NCI-H1048 (cell line): ENCODE data around the gene C9orf78.

Experiments
- DNase-seq: peaks from one replicate; lab custom pipeline; 2025; lab: John Stamatoyannopoulos, UW

The C9orf78 gene

DNA sequence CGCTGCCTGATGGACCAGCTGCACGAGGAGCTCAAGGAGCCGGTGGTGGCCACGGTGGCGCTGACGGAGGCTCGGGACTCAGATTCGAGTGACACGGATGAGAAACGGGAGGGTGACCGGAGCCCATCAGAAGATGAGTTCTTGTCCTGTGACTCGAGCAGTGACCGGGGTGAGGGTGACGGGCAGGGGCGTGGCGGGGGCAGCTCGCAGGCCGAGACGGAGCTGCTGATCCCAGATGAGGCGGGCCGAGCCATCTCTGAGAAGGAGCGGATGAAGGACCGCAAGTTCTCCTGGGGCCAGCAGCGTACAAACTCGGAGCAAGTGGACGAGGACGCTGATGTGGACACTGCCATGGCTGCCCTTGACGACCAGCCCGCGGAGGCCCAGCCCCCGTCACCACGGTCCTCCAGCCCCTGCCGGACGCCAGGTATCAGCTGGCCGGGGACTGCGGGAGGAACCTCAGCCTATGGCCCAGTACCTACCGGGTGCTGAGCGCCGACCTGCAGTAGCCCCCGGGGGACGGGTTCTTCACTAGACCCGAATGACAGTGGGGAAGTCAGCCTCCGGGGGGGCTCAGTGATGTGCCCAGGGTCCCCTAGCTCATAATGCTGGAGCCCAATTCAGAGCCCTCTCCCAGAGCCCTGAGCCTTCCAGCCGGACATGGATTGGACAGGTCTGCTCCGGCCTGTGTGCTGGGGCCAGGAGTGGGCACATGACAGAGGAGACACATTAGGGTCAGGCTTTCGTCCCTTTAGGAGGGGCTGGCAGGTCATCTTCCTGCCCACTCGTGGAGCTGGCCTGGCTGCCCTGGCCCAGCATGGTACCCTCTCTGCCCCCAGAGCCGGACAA lies 33.2 kb upstream of the C9orf78 start:
- DNase-seq, result no peak

DNA sequence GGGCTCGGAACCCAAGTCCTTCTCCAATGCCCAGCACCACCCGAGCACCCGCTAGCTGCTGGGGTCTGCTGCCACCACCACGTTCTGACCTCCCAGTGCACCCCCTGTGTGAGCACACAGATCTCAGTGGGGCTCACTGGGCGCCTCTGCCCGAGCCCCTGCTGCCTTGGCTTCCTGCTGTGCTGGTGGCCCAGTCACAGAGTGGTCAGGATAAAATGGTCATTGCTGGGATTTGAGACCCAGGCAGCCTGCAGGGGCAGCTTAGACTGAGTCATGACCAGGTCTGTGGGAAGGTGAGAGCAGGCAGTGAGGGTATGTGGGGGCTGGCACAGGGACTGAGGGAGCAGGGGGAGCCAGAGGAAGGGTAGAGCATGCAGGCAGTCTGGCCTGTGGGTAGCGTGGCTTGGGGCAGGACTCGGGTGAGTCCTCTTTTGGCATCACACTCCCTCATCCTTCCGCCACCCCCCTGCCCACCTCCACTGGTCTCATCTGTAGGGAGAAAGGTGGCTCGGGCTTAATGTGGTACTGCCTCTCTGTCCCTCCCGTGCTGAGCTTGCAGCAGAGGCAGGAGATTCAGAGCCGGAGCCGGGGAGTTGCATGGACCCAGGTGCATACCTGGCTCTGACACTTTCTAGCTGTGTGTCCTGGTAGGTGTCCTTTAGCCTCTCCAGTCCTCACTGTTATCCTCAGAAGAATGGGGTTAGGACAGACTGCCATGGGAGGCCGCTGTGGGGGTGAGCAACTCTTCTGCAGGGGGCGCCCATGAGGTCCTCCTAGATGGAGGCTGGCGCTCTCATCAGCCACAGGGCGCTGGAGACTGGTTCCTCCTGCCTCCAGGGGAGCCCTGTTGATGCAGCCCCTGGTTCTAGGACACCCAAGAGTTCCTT lies 32.3 kb upstream of the C9orf78 start:
- no peak for DNase-seq

DNA sequence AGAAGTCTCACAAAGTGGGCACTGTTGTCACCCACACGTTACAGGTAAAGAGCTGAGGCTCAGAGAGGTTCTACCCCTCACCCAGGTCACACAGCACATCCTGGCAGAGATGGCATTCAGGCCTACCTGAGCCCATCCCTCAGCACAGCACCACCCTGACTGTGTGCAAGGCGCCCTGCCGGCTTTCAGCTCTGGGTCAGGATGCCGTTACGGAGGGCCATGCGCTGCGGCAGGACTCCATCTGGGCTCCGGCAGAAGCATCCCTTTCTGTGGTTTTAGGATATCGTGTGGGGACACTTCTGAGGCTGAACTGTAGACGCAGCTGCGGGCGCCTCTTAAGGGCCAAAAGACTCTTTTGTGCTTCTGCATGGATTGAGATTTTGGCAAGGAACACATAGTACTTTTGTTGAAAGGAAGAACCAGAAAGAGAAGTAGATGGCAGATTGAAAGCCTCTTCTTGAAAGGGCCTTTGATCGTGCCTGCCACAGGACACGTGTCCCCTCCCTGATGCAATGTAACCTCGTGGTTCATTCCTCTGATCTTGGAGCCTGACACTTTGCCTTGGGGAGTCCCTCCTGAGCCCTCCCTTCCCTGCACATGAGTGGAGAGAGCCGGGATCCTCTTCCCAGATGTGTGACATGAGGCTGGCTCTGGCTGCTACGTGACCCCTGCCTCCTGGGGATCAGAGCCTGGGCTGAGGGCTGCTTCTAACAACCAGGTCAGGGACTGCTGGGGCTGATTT lies 31.5 kb upstream of the C9orf78 start:
- no peak for DNase-seq

DNA sequence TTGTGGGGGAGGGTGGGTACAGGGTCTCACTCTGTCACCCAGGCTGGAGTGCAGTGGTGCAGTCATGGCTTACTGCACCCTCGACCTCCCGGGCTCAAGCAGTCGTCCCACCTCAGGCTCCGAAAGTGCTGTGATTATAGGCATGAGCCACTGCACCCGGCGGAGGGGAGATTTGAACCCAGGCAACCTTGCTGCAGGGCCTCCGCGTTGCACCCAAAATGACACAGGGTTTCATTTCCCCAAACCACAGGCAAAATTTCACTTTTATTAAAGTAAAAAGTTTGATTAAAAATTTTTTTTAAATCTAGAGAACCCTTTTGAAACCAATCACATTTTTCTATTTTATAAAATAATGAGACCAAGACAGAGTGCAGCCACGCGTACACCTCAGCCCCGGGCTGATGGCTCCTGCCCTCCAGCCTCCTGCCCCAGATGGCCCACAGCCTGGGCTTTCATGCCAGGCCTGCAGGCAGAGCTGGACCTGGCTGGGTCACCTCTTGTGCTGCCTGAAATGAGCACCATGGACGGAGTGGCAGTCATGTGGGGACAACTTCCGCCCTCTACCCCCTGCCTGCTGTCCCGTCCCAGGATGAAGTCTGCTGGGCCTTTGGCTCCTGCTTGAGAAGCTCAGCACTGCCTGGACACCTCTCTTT lies 30.7 kb upstream of the C9orf78 start:
- DNase-seq, result no peak

DNA sequence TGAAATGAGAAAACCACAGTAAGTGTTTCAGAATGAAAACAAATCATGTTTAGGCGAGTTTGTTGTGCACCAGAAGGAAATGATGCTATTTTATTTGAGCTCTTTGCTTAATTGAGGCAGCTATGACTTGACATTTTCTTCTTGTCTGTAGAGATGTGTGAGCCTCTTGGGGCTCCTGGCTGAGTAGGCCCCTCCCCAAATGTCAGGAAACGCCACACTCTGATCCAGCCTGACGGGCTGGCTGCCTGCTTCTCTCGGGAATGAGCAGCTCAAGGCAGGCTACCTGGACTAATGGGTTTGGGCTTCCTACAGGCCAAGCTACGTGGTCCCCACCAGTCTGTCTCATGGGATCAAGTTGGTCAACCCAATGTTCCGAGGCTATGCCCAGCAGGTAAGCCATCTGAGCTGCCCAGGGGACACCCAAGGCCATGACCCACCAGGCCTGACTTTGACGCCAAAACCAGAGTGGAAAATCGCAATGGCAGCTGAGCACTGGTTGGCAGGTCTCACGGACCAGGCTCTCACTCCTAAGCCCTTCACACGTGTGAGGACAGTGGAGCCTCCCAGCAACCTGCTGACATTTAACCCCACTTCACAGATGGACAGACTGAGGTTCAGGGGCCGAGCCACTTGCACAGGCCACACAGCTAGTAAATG lies 30.0 kb upstream of the C9orf78 start:
- no peak for DNase-seq

DNA sequence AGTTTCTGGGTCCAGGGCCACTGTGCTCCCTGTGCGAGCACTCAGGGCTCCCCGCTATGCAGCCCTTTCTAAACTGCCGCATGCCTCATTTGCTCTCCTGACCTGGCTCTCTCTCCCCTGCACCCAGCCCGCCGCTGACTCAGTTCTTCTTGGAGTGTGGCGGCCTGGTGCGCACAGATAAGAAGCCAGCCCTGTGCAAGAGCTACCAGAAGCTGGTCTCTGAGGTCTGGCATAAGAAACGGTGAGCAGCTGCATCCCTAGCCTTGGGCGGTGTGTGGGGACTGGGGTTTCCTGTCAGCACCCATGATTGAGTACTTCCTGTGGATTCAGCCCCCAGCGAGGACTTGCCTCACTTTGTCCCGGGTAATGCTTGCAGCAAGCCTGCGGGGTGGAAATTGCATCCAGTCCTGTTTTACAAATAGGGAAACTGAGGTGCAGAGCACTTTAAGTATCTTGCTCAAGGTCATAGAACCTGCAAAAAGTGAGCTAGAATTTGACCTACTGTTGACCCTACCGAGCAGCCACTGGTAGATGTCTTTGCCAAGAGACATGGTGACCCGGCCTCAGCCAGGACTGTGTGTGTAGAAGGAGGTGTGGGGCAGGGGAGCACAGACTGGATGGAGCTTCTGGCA lies 28.1 kb upstream of the C9orf78 start:
- no peak for DNase-seq

DNA sequence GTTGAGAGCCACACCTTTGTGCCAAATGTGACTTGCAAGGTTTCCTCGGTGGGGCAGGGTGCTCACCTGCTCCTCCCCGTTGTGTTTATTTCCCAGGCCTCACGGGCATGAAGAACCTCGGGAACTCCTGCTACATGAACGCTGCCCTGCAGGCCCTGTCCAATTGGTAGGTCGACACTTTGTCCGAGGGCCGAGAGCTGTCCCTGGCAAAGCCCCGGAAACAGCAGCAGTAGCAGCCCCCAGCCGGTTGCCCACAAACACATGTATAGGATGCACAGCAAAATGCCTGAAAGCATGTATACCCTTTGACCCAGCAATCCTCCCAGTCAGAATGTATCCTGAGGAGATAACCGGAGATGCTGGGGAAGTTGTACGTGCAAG lies 26.4 kb upstream of the C9orf78 start:
- no peak for DNase-seq

DNA sequence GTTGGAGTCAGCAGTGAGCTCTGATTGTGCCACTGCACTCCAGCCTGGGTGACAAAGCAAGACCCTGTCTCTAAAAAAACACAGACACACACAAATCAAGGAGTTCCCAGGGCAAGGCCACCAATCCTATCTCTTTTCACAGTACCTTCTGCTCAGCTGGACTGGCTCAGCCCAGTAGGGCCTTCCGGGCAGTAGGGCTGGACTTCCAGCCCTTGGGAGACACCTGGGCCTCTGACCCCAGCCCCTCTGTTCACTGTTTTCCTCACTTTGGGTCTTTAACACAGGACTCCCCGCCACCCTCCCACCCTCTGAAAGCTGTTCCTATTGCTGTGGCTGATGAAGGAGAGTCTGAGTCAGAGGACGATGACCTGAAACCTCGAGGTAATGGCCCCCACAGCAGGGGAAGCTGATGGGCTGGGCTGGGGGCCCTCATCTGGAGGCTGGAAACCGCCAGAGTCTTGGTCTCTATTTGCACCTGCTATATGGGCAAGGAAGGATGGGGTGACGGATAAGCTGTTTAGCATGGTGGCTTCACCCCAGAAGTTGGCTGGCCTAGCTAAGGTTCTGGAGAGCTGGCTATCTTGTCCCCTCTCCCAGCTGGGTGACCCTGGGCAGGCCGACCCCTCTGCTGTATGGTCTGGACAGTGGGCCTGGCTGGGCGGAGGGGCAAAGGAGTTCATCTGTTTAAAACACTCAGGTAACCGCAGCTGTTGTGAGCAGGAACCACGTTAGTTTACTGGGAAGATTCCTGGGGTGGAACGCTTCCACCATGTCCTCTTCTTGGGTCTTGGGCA lies 25.8 kb upstream of the C9orf78 start:
- no peak for DNase-seq

DNA sequence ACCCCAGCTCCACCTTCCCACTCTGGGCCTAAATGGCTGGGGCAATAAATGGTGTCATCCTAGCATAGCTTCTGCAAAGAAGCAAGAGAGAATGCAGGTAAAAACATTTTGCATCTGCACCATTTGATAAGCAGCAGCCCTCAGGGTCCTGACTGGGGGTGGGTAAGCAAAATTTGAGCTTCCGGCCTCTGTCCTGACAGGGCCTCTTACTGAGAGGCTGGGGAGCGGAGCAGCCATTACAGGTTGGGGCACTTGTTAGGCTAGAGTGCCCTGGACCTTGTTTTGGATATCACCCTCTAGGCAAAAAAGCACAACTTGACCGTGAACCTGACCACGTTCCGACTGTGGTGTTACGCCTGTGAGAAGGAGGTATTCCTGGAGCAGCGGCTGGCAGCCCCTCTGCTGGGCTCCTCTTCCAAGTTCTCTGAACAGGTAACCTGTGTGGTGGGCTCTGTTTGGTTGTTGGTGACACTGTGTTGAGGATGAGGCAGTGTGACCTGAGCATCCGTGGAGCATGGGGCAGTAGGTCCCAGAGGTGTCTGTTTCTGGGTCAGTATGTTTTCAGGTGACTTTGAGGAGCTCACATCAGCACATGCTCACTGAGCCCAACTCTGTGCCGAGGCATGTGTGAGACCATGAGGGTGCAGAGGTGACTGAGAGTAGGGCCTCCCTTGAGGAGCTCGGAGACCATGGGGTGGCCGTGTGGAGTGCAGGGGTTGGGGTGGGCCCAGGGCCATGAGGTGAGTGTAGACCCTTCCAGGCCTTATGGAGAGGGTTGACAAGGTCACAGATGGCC lies 23.3 kb upstream of the C9orf78 start:
- DNase-seq, result no peak

DNA sequence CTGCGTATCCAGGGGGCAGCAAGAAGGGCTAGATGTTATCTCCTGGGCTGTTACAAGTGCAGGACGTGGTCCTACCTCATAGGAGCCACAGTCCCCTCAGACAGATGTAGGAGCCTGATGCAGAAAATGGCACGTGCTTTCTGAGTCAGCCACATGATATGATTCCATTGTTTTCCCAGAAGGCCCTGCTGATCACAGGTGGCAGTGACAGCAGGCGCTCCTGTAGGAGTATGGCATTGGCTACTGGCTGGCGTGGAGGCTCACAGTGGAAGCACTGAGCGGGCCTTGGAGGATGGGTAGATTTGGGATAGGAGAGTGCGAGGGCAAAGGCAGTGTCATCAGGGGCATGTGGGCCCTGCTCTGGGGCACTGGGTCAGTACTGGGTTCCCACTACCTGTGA lies 22.1 kb upstream of the C9orf78 start:
- no peak for DNase-seq

DNA sequence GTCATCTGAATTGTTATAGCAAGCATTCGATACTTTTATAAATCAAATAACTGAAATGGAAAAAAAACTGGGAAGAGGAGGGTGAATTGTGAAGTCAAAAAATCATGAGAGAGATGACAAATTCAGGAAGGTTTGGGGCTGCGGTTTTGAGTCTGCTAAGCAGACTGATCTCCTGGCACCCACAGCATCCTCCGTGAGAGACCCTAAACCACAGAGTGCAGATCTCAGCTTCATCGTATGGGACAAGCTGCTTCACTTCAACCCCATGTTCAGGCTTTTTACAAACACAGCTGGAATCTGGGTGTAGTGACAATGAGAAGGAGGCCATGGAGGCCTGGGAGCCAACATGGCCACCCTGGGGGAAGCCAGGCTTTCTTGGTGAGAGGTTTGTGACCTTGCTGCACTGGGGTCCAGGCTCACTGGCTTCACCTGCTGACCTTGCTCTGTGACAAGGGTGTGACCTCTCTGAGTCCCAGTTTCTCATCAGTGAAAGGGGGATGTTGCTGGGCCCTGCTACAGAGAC lies 19.6 kb upstream of the C9orf78 start:
- no peak for DNase-seq

DNA sequence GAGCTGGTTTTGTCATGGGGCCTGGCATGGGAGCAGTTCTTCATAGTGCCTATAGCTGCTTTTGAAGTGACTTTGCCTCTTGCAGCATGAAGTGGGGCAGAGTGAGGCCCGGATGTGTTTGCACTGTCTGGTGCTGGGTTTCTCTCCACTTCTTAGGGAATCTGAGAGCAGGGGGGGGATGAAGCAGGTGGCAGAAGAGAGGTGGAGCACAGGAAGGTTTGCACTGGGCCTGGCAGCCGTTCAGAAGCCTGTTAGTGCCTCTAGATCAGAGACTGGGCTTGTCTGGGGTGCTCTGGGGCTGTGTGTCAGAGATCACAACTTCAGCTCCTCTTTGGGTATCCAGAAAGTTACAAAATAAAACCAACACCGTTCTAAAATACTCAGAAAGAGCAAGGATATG lies 18.5 kb upstream of the C9orf78 start:
- no peak for DNase-seq

DNA sequence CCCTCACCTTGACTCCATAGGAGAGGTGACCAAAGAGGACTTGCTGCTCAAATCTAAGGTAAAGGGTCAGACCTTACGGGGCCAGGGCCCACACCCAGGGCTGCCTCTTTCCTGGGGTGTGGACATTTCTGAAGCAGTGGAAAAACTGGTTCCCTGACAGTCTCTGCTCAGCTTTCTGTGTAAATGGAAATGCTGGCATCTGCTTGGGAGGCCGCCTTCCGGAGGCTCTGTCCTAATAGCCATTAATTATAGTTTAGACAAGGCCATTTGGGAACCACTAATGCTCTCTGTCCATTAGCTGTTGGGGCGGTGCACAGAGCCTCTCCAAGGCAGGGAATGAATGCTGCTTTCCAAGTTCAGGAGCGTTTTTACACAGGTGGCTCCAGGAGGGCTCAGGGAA lies 17.5 kb upstream of the C9orf78 start:
- DNase-seq, result no peak

DNA sequence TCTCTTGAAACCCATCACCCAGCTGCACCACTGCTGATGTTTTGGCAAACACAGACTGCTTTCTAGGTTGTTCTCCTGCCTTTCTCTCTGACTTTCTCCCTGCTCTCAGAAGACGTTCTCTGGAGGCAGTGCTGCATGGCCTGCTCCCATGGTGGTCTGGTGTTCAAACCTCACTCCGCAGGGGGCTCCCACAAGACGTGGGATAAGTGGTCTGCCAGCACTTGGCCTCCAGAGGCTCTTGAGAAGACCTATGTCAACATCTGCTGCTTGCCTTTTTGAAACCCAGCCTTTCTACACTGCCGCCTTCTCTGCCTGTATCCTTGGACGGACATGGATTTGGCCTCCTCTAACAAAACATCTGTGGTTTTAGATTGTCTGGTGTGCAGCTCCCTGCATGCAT lies 16.7 kb upstream of the C9orf78 start:
- DNase-seq, result no peak

DNA sequence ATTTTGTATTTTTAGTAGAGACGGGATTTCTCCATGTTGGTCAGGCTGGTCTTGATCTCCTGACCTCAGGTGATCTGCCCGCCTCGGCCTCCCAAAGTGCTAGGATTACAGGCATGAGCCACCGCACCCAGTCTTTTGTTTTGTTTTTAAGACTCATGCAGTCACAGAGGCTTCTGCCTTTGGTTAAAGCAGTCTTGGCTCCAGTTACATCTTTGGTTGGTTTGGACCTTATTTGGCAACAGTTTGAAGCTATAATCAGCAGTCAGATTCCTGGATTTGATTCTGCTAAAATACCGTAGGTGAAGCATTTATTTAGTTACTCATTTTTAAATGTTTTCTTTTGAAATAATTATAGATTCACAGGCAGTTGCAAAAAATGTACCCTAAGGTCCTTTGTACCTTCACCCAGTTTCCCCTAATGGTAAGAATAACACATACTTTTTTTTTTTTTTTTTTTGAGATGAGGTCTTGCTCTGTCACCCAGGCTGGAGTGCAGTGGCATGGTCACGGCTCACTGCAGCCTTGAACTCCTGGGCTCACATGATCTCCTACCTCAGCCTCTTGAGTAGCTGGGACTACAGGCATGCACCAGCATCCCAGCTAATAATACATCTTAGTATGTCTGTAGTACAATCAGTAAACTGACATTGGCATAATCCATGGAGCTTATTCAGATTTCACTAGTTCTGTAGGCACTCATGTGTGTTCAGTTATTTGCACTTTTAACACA lies 15.9 kb upstream of the C9orf78 start:
- DNase-seq, result no peak

DNA sequence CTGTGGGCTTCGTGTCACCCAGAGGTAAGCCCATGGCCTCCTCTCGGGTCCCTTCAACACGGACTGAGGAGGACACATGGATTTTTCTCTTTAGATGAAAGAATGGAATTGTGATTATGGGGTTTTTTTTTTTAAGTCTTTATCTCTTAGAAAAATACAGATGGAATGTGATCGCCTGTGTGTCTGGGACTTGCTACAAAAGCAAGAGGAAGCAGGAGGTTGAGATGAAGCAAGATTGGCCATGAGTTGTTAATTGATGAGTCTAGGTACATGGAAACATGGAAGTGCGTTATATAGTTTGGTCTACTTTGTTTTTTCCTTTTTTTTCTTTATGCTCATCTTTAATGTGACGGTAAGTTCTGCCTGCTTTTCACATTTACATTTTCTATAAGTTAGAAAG lies 14.8 kb upstream of the C9orf78 start:
- DNase-seq, result no peak

DNA sequence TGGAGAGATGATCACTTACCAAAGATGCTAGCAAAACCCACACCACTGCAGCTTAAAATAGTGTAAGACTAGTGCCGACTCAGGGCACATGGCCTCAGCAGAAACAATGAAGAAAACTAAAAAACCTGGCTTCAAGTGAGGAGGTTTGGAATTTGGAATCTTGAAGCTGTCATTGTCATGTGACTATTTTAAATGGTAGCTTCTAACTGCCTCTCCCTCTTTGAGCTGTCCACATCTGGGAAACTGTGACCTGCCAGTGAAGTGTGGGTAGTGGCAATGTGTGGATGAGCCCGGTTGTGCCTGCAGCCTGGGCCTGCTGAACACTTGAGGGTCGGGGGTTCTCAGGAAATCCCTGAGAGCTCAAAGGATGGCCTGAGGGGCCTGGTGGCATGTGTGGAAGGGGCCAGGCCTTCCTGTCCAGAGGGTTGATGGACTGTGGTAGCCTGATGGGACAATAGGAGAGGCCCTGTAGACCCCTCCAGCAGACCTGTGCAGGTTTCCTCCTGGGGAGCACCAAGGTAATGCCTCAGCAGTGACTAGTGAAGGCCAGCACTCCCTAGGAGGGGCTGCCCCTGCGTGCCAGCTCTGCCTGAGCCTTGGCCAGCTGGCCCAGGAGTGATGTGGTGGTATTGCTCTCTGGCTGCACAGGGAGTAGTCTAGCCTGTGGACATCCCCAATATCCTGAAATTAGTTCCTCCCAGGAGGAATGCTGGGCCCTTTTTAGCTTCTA lies 13.8 kb upstream of the C9orf78 start:
- DNase-seq, result no peak

DNA sequence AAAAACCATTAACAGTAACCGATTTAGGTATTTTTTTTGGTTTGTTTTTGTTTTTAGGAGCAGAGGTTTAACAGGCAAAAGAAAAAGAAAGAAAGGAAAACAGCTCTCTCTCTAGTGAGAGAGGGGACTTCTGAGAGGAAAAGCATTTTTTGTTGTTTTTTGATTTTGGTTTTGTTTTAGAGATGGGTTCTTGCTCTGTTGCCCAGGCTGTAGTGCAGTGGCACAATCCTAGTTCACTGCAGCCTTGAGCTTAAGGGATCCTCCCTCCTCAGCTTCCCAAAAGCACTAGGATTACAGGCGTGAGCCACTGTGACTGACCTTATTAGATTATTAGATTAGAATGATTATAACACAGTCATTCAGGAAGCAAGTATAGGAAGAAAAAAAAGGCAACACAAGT lies 10.3 kb upstream of the C9orf78 start:
- DNase-seq, result no peak
